ENCODE measurements around the gene JAM3. TPM values are rescaled to one million over a fixed set of nuclear protein-coding genes. Genes with fewer than 3 reads are reported as not detected.
"Not testable (repeated sequence)": the region's sequence is repeated elsewhere in the genome, so short reads cannot be mapped to it uniquely, and the experiment has no call there.

Gene JAM3
- total RNA-seq, 1 donor from 2014 or later = 65.8 TPM

- H3K4me1 ChIP-seq (ENCODE audit: control insufficient read depth in 3 of 3, insufficient read depth in 3 of 3, low read length in 3 of 3) = no peaks in the 10 kb centered on the region
- no peaks in the 10 kb centered on the region for H3K9me3 ChIP-seq (ENCODE audit: control insufficient read depth in 3 of 3, low read length in 3 of 3)
- no peak overlapping the region for H3K4me3 ChIP-seq (ENCODE audit: low read length in 3 of 3)
- no peaks in the 10 kb centered on the region for H3K27me3 ChIP-seq (ENCODE audit: control insufficient read depth in 3 of 3, insufficient read depth in 3 of 3, low read length in 3 of 3)
- no peak overlapping the region for H3K27ac ChIP-seq (ENCODE audit: low read depth, low read length)
- H3K36me3 ChIP-seq (ENCODE audit: control insufficient read depth in 3 of 3, insufficient read depth in 3 of 3, low read length in 3 of 3) = peaks cover 31 to 48% (median 43%) of the 10 kb centered on the region in 3 donors
- H3K9ac ChIP-seq (ENCODE audit: low read depth in 1 of 3, low read length in 3 of 3) = no peak overlapping the region
Observed at GRCh38 chr11:134164490-134165370, 95.9 kb downstream of the JAM3 start.

- H3K4me1 ChIP-seq (ENCODE audit: control insufficient read depth in 3 of 3, insufficient read depth in 3 of 3, low read length in 3 of 3) = no peaks in the 10 kb centered on the region
- no peaks in the 10 kb centered on the region for H3K27me3 ChIP-seq (ENCODE audit: control insufficient read depth in 3 of 3, insufficient read depth in 3 of 3, low read length in 3 of 3)
- H3K36me3 ChIP-seq (ENCODE audit: control insufficient read depth in 3 of 3, insufficient read depth in 3 of 3, low read length in 3 of 3) = peaks cover 18 to 38% (median 27%) of the 10 kb centered on the region in 3 donors
- H3K4me3 ChIP-seq (ENCODE audit: low read length in 3 of 3) = no peak overlapping the region
- H3K9me3 ChIP-seq (ENCODE audit: control insufficient read depth in 3 of 3, low read length in 3 of 3) = no peaks in the 10 kb centered on the region
- H3K9ac ChIP-seq (ENCODE audit: low read depth in 1 of 3, low read length in 3 of 3) = no peak overlapping the region
- H3K27ac ChIP-seq (ENCODE audit: low read depth, low read length) = no peak overlapping the region
Observed at GRCh38 chr11:134170177-134170918, 101.5 kb downstream of the JAM3 start.

- Histone ChIP-seq H3K27me3 (ENCODE audit: control insufficient read depth in 3 of 3, insufficient read depth in 3 of 3, low read length in 3 of 3) (no peaks in the 10 kb centered on the region), H3K36me3 (ENCODE audit: control insufficient read depth in 3 of 3, insufficient read depth in 3 of 3, low read length in 3 of 3) (peaks cover 16 to 36% (median 24%) of the 10 kb centered on the region in 3 donors), H3K4me1 (ENCODE audit: control insufficient read depth in 3 of 3, insufficient read depth in 3 of 3, low read length in 3 of 3) (no peaks in the 10 kb centered on the region), H3K4me3 (ENCODE audit: low read length in 3 of 3) (no peak overlapping the region), H3K9me3 (ENCODE audit: control insufficient read depth in 3 of 3, low read length in 3 of 3) (no peaks in the 10 kb centered on the region), H3K9ac (ENCODE audit: low read depth in 1 of 3, low read length in 3 of 3) (no peak overlapping the region), H3K27ac (ENCODE audit: low read depth, low read length) (no peak overlapping the region)
Observed at GRCh38 chr11:134170919-134171281, 102.0 kb downstream of the JAM3 start.

GRCh38 chr11:134171951-134172350, 103.1 kb downstream of the JAM3 start:
- Histone ChIP-seq H3K27me3 (ENCODE audit: control insufficient read depth in 3 of 3, insufficient read depth in 3 of 3, low read length in 3 of 3) (no peaks in the 10 kb centered on the region), H3K27ac (ENCODE audit: low read depth, low read length) (no peak overlapping the region), H3K4me3 (ENCODE audit: low read length in 3 of 3) (no peak overlapping the region), H3K4me1 (ENCODE audit: control insufficient read depth in 3 of 3, insufficient read depth in 3 of 3, low read length in 3 of 3) (no peaks in the 10 kb centered on the region), H3K9ac (ENCODE audit: low read depth in 1 of 3, low read length in 3 of 3) (no peak overlapping the region), H3K9me3 (ENCODE audit: control insufficient read depth in 3 of 3, low read length in 3 of 3) (no peaks in the 10 kb centered on the region), H3K36me3 (ENCODE audit: control insufficient read depth in 3 of 3, insufficient read depth in 3 of 3, low read length in 3 of 3) (peaks cover 21 to 46% (median 31%) of the 10 kb centered on the region in 3 donors)

GRCh38 chr11:134173296-134173695, 104.4 kb downstream of the JAM3 start:
- H3K9ac ChIP-seq (ENCODE audit: low read depth in 1 of 3, low read length in 3 of 3) = no peak overlapping the region
- no peaks in the 10 kb centered on the region for H3K27me3 ChIP-seq (ENCODE audit: control insufficient read depth in 3 of 3, insufficient read depth in 3 of 3, low read length in 3 of 3)
- peaks cover 19 to 48% (median 34%) of the 10 kb centered on the region in 3 donors for H3K36me3 ChIP-seq (ENCODE audit: control insufficient read depth in 3 of 3, insufficient read depth in 3 of 3, low read length in 3 of 3)

GRCh38 chr11:134176284-134176683, 107.4 kb downstream of the JAM3 start:
- Histone ChIP-seq H3K9ac (ENCODE audit: low read depth in 1 of 3, low read length in 3 of 3) (no peak overlapping the region), H3K4me3 (ENCODE audit: low read length in 3 of 3) (no peak overlapping the region), H3K27me3 (ENCODE audit: control insufficient read depth in 3 of 3, insufficient read depth in 3 of 3, low read length in 3 of 3) (no peaks in the 10 kb centered on the region), H3K9me3 (ENCODE audit: control insufficient read depth in 3 of 3, low read length in 3 of 3) (no peaks in the 10 kb centered on the region), H3K36me3 (ENCODE audit: control insufficient read depth in 3 of 3, insufficient read depth in 3 of 3, low read length in 3 of 3) (peaks cover 21 to 42% (median 35%) of the 10 kb centered on the region in 3 donors), H3K4me1 (ENCODE audit: control insufficient read depth in 3 of 3, insufficient read depth in 3 of 3, low read length in 3 of 3) (no peaks in the 10 kb centered on the region), H3K27ac (ENCODE audit: low read depth, low read length) (no peak overlapping the region)

More at GRCh38 chr11:134173296-134173695, 104.4 kb downstream of the JAM3 start:
- no peaks in the 10 kb centered on the region for H3K4me1 ChIP-seq (ENCODE audit: control insufficient read depth in 3 of 3, insufficient read depth in 3 of 3, low read length in 3 of 3)
- no peak overlapping the region for H3K27ac ChIP-seq (ENCODE audit: low read depth, low read length)
- H3K4me3 ChIP-seq (ENCODE audit: low read length in 3 of 3) = no peak overlapping the region
- H3K9me3 ChIP-seq (ENCODE audit: control insufficient read depth in 3 of 3, low read length in 3 of 3) = no peaks in the 10 kb centered on the region

GRCh38 chr11:134178032-134178674, 109.3 kb downstream of the JAM3 start:
- no peak overlapping the region for H3K4me3 ChIP-seq (ENCODE audit: low read length in 3 of 3)
- no peaks in the 10 kb centered on the region for H3K9me3 ChIP-seq (ENCODE audit: control insufficient read depth in 3 of 3, low read length in 3 of 3)
- H3K27me3 ChIP-seq (ENCODE audit: control insufficient read depth in 3 of 3, insufficient read depth in 3 of 3, low read length in 3 of 3) = no peaks in the 10 kb centered on the region
- no peak overlapping the region for H3K27ac ChIP-seq (ENCODE audit: low read depth, low read length)
- peaks cover 17 to 40% (median 39%) of the 10 kb centered on the region in 3 donors for H3K36me3 ChIP-seq (ENCODE audit: control insufficient read depth in 3 of 3, insufficient read depth in 3 of 3, low read length in 3 of 3)
- no peaks in the 10 kb centered on the region for H3K4me1 ChIP-seq (ENCODE audit: control insufficient read depth in 3 of 3, insufficient read depth in 3 of 3, low read length in 3 of 3)
- H3K9ac ChIP-seq (ENCODE audit: low read depth in 1 of 3, low read length in 3 of 3) = no peak overlapping the region

- H3K27me3 ChIP-seq (ENCODE audit: control insufficient read depth in 3 of 3, insufficient read depth in 3 of 3, low read length in 3 of 3) = no peaks in the 10 kb centered on the region
- H3K36me3 ChIP-seq (ENCODE audit: control insufficient read depth in 3 of 3, insufficient read depth in 3 of 3, low read length in 3 of 3) = peaks cover 15 to 43% (median 33%) of the 10 kb centered on the region in 3 donors
- no peak overlapping the region for H3K9ac ChIP-seq (ENCODE audit: low read depth in 1 of 3, low read length in 3 of 3)
- no peak overlapping the region for H3K27ac ChIP-seq (ENCODE audit: low read depth, low read length)
- no peak overlapping the region for H3K4me3 ChIP-seq (ENCODE audit: low read length in 3 of 3)
- H3K4me1 ChIP-seq (ENCODE audit: control insufficient read depth in 3 of 3, insufficient read depth in 3 of 3, low read length in 3 of 3) = no peaks in the 10 kb centered on the region
- H3K9me3 ChIP-seq (ENCODE audit: control insufficient read depth in 3 of 3, low read length in 3 of 3) = no peaks in the 10 kb centered on the region
Observed at GRCh38 chr11:134181707-134182106, 112.8 kb downstream of the JAM3 start.

- peaks cover 24 to 39% (median 38%) of the 10 kb centered on the region in 3 donors for H3K36me3 ChIP-seq (ENCODE audit: control insufficient read depth in 3 of 3, insufficient read depth in 3 of 3, low read length in 3 of 3)
Observed at GRCh38 chr11:134188092-134188491, 119.2 kb downstream of the JAM3 start.

More at GRCh38 chr11:134188092-134188491, 119.2 kb downstream of the JAM3 start:
- not testable (repeated sequence) for H3K9ac ChIP-seq (ENCODE audit: low read depth in 1 of 3, low read length in 3 of 3); H3K4me1 ChIP-seq (ENCODE audit: control insufficient read depth in 3 of 3, insufficient read depth in 3 of 3, low read length in 3 of 3); H3K27me3 ChIP-seq (ENCODE audit: control insufficient read depth in 3 of 3, insufficient read depth in 3 of 3, low read length in 3 of 3); H3K9me3 ChIP-seq (ENCODE audit: control insufficient read depth in 3 of 3, low read length in 3 of 3); H3K4me3 ChIP-seq (ENCODE audit: low read length in 3 of 3); H3K27ac ChIP-seq (ENCODE audit: low read depth, low read length)
